HepG2 (cell line): ENCODE data around the gene ZNF512B. TPM values are rescaled to one million over a fixed set of nuclear protein-coding genes. Genes with fewer than 3 reads are reported as not detected.
A peak's percentile ranks its signal among the peaks of the same experiment; 100 is the strongest.

Source experiments
- ARNTL ChIP-seq: sonication (generic); formaldehyde crosslinking; IDR thresholded peaks from 2 replicates; pipeline ENCODE4 v1.4.0; 2020; ENCODE audit warnings: mild to moderate bottlenecking, missing genetic modification reagents
- CBFB ChIP-seq: sonication (generic); formaldehyde crosslinking; IDR thresholded peaks from 2 replicates; pipeline ENCODE4 v1.4.0; 2020; ENCODE audit warnings: missing genetic modification reagents
- CEBPG ChIP-seq: IDR thresholded peaks from 2 replicates; pipeline ENCODE4 v1.6.1; 2016
- FLYWCH1 ChIP-seq: sonication (generic); formaldehyde crosslinking; IDR thresholded peaks from 2 replicates; pipeline ENCODE4 v1.8.1; 2023; ENCODE audit warnings: mild to moderate bottlenecking, missing genetic modification reagents
- JUN ChIP-seq: sonication (generic); formaldehyde crosslinking; IDR thresholded peaks from 2 replicates; pipeline ENCODE4 v1.4.0; 2020; ENCODE audit warnings: mild to moderate bottlenecking, missing genetic modification reagents
- NFKBIZ ChIP-seq: IDR thresholded peaks from 2 replicates; pipeline ENCODE4 v1.6.1; 2018; ENCODE audit warnings: missing genetic modification reagents, missing compliant biosample characterization
- PCBP1 ChIP-seq: fragments of 200-400 bp; formaldehyde crosslinking; IDR thresholded peaks from 2 replicates; pipeline ENCODE4 v1.6.1; 2017; ENCODE audit warnings: mild to moderate bottlenecking, low read depth, low read length, borderline replicate concordance
- TBP ChIP-seq: sonication (generic); formaldehyde crosslinking; IDR thresholded peaks from 2 replicates; pipeline ENCODE4 v1.5.0; 2020; ENCODE audit warnings: missing genetic modification reagents
- TGIF2 ChIP-seq: IDR thresholded peaks from 2 replicates; pipeline ENCODE4 v1.6.1; 2016; ENCODE audit warnings: control low read depth, missing compliant biosample characterization
- ZBTB3 ChIP-seq: sonication (generic); formaldehyde crosslinking; IDR thresholded peaks from 2 replicates; pipeline ENCODE4 v1.4.0; 2020; ENCODE audit warnings: low read depth, mild to moderate bottlenecking, moderate library complexity, missing genetic modification reagents, borderline replicate concordance
- ZNF749 ChIP-seq: sonication (generic); formaldehyde crosslinking; IDR thresholded peaks from 2 replicates; pipeline ENCODE4 v1.8.0; 2022; ENCODE audit warnings: mild to moderate bottlenecking, missing genetic modification reagents, moderate library complexity, borderline replicate concordance
- ZNF780A ChIP-seq: sonication (generic); formaldehyde crosslinking; IDR thresholded peaks from 2 replicates; pipeline ENCODE4 v1.8.0; 2022; ENCODE audit warnings: mild to moderate bottlenecking, missing genetic modification reagents, moderate library complexity
- ZNF788 ChIP-seq: sonication (generic); formaldehyde crosslinking; IDR thresholded peaks from 2 replicates; pipeline ENCODE4 v1.5.0; 2020; ENCODE audit warnings: mild to moderate bottlenecking, missing genetic modification reagents, borderline replicate concordance
- polyA plus RNA-seq, 8 experiments: library from polyadenylated mRNA; depleted of rRNA in 3 of 8; stranded (reverse) in 7 of 8; unstranded in 1 of 8; fragments of >200 nt; fragmentation: Illumina TruSeq in 4 of 8; extraction: Trizol in 4 of 8; gene quantifications; 2 replicates each; pipeline versions ENCODE4 v1.2.1 to v1.2.3, GENCODE V29; 2011 to 2016; ENCODE audit warnings: low read depth in 4 of 8, missing spikeins in 1 of 8, mixed read lengths in 1 of 8; ENCODE audit not compliant: insufficient read depth in 1 of 8
- total RNA-seq, 5 experiments: library from RNA; depleted of rRNA; stranded (reverse); fragments of >200 nt; fragmentation: Illumina TruSeq; extraction: Trizol; gene quantifications; 2 replicates each; pipeline ENCODE4 v1.2.3, GENCODE V29; 2016; ENCODE audit warnings: low read depth in 1 of 5
- TF ChIP-seq, protein P1 (sequence below): sonication (generic); formaldehyde crosslinking; IDR thresholded peaks from 2 replicates; pipeline ENCODE4 v1.5.0; 2020; ENCODE audit warnings: mild to moderate bottlenecking, missing genetic modification reagents
- TF ChIP-seq, protein P2 (sequence below): sonication (generic); formaldehyde crosslinking; IDR thresholded peaks from 2 replicates; pipeline ENCODE4 v1.9.0; 2021; ENCODE audit warnings: mild to moderate bottlenecking, missing genetic modification reagents
- TF ChIP-seq, protein P3 (sequence below): sonication (generic); formaldehyde crosslinking; IDR thresholded peaks from 2 replicates; pipeline ENCODE4 v1.5.0; 2020; ENCODE audit warnings: missing genetic modification reagents
- TF ChIP-seq, protein P4 (sequence below): sonication (generic); formaldehyde crosslinking; IDR thresholded peaks from 2 replicates; pipeline ENCODE4 v1.5.1; 2020; ENCODE audit warnings: missing genetic modification reagents, mild to moderate bottlenecking, borderline replicate concordance

ZNF512B gene
- total and polyA plus RNA-seq, 2 of the 13 experiments (the other 11 are each of a cell fraction or from before 2014, with no cell fraction given): 11.5 to 30.6 TPM

DNA sequence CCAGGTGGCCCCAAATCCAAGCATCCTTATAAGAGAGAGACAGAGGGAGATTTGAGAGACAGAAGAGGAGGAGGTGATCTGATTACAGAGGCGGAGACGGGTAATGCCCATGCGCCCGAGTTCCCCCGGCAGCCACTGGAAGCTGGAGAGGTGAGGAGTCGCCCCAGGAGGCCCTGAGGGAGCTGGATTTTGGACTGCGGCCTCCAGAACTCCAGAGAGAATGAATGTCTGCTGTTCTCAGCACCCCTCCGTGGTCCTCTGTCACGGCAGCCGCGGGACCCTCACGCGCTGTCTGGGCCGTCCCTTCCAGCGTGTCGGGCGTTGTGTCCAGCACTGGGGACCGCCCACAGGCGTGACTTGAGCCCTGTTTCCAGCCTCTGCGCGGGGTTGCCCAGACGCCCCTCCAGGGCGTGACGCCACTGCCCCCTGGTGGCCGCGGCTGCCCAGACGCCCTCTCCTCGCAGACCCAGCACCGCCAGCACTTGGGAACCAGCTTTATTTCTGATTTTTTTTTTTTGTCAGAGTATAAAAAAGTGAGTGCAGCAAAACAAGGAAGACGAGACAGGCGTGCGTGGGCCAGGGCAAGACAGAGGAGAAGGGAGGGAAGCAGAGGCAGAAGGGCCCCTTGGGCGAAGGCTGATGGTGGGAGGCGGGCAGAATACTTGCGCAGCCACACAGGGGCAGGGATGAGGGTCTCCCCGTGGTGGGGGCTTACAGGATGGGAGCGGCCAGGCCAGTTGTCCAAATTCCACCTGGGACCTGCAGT, 4.1 kb upstream of the ZNF512B start (continued):
- TF ChIP-seq ZNF788 (peak; percentile 96), CBFB (CRISPR knock-in tag) (peak; percentile 80; the same call in 1 of the 2 replicates), ZNF780A (CRISPR knock-in tag) (no peak), JUN (CRISPR knock-in tag) (0 out of 2 replicates have a peak, but pooled peaks have one; percentile 43), NFKBIZ (CRISPR knock-in tag) (no peak), PCBP1 (0 out of 2 replicates have a peak, but pooled peaks have one; percentile 47), TGIF2 (CRISPR knock-in tag) (peak; percentile 86), CEBPG (peak; percentile 32; the same call in 1 of the 2 replicates), FLYWCH1 (CRISPR knock-in tag) (no peak), ZBTB3 (CRISPR knock-in tag) (no peak), TBP (CRISPR knock-in tag) (0 out of 2 replicates have a peak, but pooled peaks have one; percentile 94), ZNF749 (CRISPR knock-in tag) (no peak), ARNTL (peak; percentile 86)
- TF ChIP-seq, protein P1, sequence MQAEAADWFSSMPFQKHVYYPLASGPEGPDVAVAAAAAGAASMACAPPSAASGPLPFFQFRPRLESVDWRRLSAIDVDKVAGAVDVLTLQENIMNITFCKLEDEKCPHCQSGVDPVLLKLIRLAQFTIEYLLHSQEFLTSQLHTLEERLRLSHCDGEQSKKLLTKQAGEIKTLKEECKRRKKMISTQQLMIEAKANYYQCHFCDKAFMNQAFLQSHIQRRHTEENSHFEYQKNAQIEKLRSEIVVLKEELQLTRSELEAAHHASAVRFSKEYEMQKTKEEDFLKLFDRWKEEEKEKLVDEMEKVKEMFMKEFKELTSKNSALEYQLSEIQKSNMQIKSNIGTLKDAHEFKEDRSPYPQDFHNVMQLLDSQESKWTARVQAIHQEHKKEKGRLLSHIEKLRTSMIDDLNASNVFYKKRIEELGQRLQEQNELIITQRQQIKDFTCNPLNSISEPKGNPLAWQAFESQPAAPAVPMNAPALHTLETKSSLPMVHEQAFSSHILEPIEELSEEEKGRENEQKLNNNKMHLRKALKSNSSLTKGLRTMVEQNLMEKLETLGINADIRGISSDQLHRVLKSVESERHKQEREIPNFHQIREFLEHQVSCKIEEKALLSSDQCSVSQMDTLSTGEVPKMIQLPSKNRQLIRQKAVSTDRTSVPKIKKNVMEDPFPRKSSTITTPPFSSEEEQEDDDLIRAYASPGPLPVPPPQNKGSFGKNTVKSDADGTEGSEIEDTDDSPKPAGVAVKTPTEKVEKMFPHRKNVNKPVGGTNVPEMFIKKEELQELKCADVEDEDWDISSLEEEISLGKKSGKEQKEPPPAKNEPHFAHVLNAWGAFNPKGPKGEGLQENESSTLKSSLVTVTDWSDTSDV (CRISPR knock-in tag): peak; percentile 33; the same call in 1 of the 2 replicates
- TF ChIP-seq, protein P2, sequence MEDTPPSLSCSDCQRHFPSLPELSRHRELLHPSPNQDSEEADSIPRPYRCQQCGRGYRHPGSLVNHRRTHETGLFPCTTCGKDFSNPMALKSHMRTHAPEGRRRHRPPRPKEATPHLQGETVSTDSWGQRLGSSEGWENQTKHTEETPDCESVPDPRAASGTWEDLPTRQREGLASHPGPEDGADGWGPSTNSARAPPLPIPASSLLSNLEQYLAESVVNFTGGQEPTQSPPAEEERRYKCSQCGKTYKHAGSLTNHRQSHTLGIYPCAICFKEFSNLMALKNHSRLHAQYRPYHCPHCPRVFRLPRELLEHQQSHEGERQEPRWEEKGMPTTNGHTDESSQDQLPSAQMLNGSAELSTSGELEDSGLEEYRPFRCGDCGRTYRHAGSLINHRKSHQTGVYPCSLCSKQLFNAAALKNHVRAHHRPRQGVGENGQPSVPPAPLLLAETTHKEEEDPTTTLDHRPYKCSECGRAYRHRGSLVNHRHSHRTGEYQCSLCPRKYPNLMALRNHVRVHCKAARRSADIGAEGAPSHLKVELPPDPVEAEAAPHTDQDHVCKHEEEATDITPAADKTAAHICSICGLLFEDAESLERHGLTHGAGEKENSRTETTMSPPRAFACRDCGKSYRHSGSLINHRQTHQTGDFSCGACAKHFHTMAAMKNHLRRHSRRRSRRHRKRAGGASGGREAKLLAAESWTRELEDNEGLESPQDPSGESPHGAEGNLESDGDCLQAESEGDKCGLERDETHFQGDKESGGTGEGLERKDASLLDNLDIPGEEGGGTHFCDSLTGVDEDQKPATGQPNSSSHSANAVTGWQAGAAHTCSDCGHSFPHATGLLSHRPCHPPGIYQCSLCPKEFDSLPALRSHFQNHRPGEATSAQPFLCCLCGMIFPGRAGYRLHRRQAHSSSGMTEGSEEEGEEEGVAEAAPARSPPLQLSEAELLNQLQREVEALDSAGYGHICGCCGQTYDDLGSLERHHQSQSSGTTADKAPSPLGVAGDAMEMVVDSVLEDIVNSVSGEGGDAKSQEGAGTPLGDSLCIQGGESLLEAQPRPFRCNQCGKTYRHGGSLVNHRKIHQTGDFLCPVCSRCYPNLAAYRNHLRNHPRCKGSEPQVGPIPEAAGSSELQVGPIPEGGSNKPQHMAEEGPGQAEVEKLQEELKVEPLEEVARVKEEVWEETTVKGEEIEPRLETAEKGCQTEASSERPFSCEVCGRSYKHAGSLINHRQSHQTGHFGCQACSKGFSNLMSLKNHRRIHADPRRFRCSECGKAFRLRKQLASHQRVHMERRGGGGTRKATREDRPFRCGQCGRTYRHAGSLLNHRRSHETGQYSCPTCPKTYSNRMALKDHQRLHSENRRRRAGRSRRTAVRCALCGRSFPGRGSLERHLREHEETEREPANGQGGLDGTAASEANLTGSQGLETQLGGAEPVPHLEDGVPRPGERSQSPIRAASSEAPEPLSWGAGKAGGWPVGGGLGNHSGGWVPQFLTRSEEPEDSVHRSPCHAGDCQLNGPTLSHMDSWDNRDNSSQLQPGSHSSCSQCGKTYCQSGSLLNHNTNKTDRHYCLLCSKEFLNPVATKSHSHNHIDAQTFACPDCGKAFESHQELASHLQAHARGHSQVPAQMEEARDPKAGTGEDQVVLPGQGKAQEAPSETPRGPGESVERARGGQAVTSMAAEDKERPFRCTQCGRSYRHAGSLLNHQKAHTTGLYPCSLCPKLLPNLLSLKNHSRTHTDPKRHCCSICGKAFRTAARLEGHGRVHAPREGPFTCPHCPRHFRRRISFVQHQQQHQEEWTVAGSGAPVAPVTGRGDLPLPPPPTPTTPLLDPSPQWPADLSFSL: no peak
- TF ChIP-seq, protein P3, sequence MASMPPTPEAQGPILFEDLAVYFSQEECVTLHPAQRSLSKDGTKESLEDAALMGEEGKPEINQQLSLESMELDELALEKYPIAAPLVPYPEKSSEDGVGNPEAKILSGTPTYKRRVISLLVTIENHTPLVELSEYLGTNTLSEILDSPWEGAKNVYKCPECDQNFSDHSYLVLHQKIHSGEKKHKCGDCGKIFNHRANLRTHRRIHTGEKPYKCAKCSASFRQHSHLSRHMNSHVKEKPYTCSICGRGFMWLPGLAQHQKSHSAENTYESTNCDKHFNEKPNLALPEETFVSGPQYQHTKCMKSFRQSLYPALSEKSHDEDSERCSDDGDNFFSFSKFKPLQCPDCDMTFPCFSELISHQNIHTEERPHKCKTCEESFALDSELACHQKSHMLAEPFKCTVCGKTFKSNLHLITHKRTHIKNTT (CRISPR knock-in tag): 0 out of 2 replicates have a peak, but pooled peaks have one; percentile 45
- TF ChIP-seq, protein P4, sequence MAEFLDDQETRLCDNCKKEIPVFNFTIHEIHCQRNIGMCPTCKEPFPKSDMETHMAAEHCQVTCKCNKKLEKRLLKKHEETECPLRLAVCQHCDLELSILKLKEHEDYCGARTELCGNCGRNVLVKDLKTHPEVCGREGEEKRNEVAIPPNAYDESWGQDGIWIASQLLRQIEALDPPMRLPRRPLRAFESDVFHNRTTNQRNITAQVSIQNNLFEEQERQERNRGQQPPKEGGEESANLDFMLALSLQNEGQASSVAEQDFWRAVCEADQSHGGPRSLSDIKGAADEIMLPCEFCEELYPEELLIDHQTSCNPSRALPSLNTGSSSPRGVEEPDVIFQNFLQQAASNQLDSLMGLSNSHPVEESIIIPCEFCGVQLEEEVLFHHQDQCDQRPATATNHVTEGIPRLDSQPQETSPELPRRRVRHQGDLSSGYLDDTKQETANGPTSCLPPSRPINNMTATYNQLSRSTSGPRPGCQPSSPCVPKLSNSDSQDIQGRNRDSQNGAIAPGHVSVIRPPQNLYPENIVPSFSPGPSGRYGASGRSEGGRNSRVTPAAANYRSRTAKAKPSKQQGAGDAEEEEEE: no peak; the same call in 1 of the 2 replicates
